CD8-positive, alpha-beta memory T cell (primary cell): ENCODE measurements around the gene CADPS. TPM values are rescaled to one million over a fixed set of nuclear protein-coding genes. Genes with fewer than 3 reads are reported as not detected.

Experiments
- CTCF ChIA-PET: fragments of 350-600 bp; sonication (Branson Sonifier 250); formaldehyde crosslinking; loops from one replicate; lab custom pipeline; 2021; ENCODE audit warnings: antibody characterized with exemption; lab: Charles Lee
- POLR2A ChIA-PET: fragments of 350-600 bp; sonication (Branson Sonifier 250); formaldehyde crosslinking; loops from one replicate; lab custom pipeline; 2021; ENCODE audit warnings: antibody characterized with exemption; lab: Charles Lee
- DNase-seq, 5 donors: peaks; one replicate each; pipeline versions ENCODE4 v3.0.0 to v3.0.0-alpha.2; 2020 to 2022; ENCODE audit warnings: mixed read lengths in 1 of 5
- H3K27ac ChIP-seq: one replicate; pipeline ENCODE4 v1.7.0; 2013; ENCODE audit warnings: low read depth, mild to moderate bottlenecking, low read length, moderate library complexity
- H3K27me3 ChIP-seq: 2 replicates; pipeline ENCODE4 v1.7.0; 2013; ENCODE audit warnings: low read length, mild to moderate bottlenecking; ENCODE audit not compliant: insufficient read depth, poor library complexity, severe bottlenecking
- H3K36me3 ChIP-seq: 2 replicates; pipeline ENCODE4 v1.7.0; 2013; ENCODE audit warnings: mild to moderate bottlenecking, low read length, moderate library complexity; ENCODE audit not compliant: insufficient read depth
- H3K4me1 ChIP-seq: 2 replicates; pipeline ENCODE4 v1.7.0; 2013; ENCODE audit warnings: mild to moderate bottlenecking, low read length, moderate library complexity; ENCODE audit not compliant: insufficient read depth
- H3K4me3 ChIP-seq: 2 replicates; pipeline ENCODE4 v1.7.0; 2013; ENCODE audit warnings: mild to moderate bottlenecking, low read length
- H3K9me3 ChIP-seq: 2 replicates; pipeline ENCODE4 v1.7.0; 2013; ENCODE audit warnings: mild to moderate bottlenecking, low read length
- H3K27ac Mint-ChIP-seq, 8 donors: one replicate each; pipeline ENCODE4 v1.8.0; 2020 to 2021; ENCODE audit warnings: mixed read lengths in 8 of 8, mild to moderate bottlenecking in 6 of 8, inconsistent platforms in 3 of 8, moderate library complexity in 3 of 8
- H3K27me3 Mint-ChIP-seq, 2 donors: one replicate each; pipeline ENCODE4 v1.8.0; 2020 to 2021; ENCODE audit warnings: mixed read lengths in 2 of 2, mild to moderate bottlenecking in 1 of 2, moderate library complexity in 1 of 2
- H3K36me3 Mint-ChIP-seq, 3 donors: one replicate each; pipeline ENCODE4 v1.8.0; 2020 to 2021; ENCODE audit warnings: mixed read lengths in 3 of 3, inconsistent platforms in 1 of 3, mild to moderate bottlenecking in 1 of 3
- H3K4me1 Mint-ChIP-seq, 3 donors: one replicate each; pipeline ENCODE4 v1.8.0; 2020 to 2021; ENCODE audit warnings: mixed read lengths in 3 of 3, inconsistent platforms in 1 of 3, mild to moderate bottlenecking in 1 of 3
- H3K4me3 Mint-ChIP-seq, 7 donors: one replicate each; pipeline ENCODE4 v1.8.0; 2020 to 2021; ENCODE audit warnings: mixed read lengths in 7 of 7, mild to moderate bottlenecking in 6 of 7, moderate library complexity in 4 of 7, inconsistent platforms in 2 of 7
- H3K9me3 Mint-ChIP-seq, 5 donors: one replicate each; pipeline ENCODE4 v1.8.0; 2020 to 2022; ENCODE audit warnings: mixed read lengths in 5 of 5, mild to moderate bottlenecking in 3 of 5, moderate library complexity in 2 of 5, inconsistent platforms in 1 of 5
- polyA plus RNA-seq: library from polyadenylated mRNA; unstranded; fragments of 300-500 nt; fragmentation: Illumina TruSeq; gene quantifications from one replicate; pipeline ENCODE4 v1.2.3, GENCODE V29; 2021
- total RNA-seq, 2 experiments: library from RNA; stranded (reverse); gene quantifications; one replicate each; pipeline ENCODE4 v1.2.3, GENCODE V29; 2021

The CADPS gene
- total and polyA plus RNA-seq, 3 experiments from 2014 or later = not detected

GRCh38 chr3:62703451-62704167 lies 171.6 kb downstream of the CADPS start:
- Mint-ChIP-seq H3K36me3 (no peaks in the 10 kb centered on the region), H3K4me3 (no peak overlapping the region), H3K27me3 (no peaks in the 10 kb centered on the region), H3K9me3 (peaks cover 0 to 4% (median 2%) of the 10 kb centered on the region in 5 donors), H3K4me1 (no peaks in the 10 kb centered on the region), H3K27ac (no peak overlapping the region)
- H3K9me3 ChIP-seq = no peaks in the 10 kb centered on the region
- no peak for DNase-seq
- ChIA-PET POLR2A (no interaction called here), CTCF (no interaction called here)
- no peak overlapping the region for H3K4me3 ChIP-seq
- H3K27ac ChIP-seq = no peak overlapping the region
- H3K4me1 ChIP-seq = no peaks in the 10 kb centered on the region
- no peaks in the 10 kb centered on the region for H3K36me3 ChIP-seq
- no peaks in the 10 kb centered on the region for H3K27me3 ChIP-seq

GRCh38 chr3:62700357-62700756 lies 174.9 kb downstream of the CADPS start:
- no peak overlapping the region for H3K4me3 ChIP-seq
- no peaks in the 10 kb centered on the region for H3K36me3 Mint-ChIP-seq
- H3K9me3 ChIP-seq = no peaks in the 10 kb centered on the region
- H3K27ac Mint-ChIP-seq = no peak overlapping the region
- no peak overlapping the region for H3K27ac ChIP-seq
- peaks cover 0 to 2% of the 10 kb centered on the region in 2 donors for H3K27me3 Mint-ChIP-seq
- no peak for DNase-seq
- POLR2A ChIA-PET = no interaction called here
- H3K4me1 ChIP-seq = no peaks in the 10 kb centered on the region
- no peaks in the 10 kb centered on the region for H3K4me1 Mint-ChIP-seq
- H3K27me3 ChIP-seq = no peaks in the 10 kb centered on the region
- CTCF ChIA-PET = no interaction called here
- H3K4me3 Mint-ChIP-seq = no peak overlapping the region
- H3K9me3 Mint-ChIP-seq = peaks cover 0 to 8% (median 4%) of the 10 kb centered on the region in 5 donors
- no peaks in the 10 kb centered on the region for H3K36me3 ChIP-seq

GRCh38 chr3:62699728-62700127 lies 175.5 kb downstream of the CADPS start:
- no peaks in the 10 kb centered on the region for H3K9me3 ChIP-seq
- H3K4me1 ChIP-seq = no peaks in the 10 kb centered on the region
- Mint-ChIP-seq H3K27ac (no peak overlapping the region), H3K4me3 (no peak overlapping the region), H3K27me3 (peaks cover 0 to 2% of the 10 kb centered on the region in 2 donors), H3K9me3 (peaks cover 0 to 8% (median 4%) of the 10 kb centered on the region in 5 donors), H3K4me1 (no peaks in the 10 kb centered on the region), H3K36me3 (no peaks in the 10 kb centered on the region)
- ChIA-PET CTCF (no interaction called here), POLR2A (no interaction called here)
- H3K27ac ChIP-seq = no peak overlapping the region
- H3K27me3 ChIP-seq = no peaks in the 10 kb centered on the region
- no peak for DNase-seq
- H3K4me3 ChIP-seq = no peak overlapping the region
- H3K36me3 ChIP-seq = no peaks in the 10 kb centered on the region

GRCh38 chr3:62696011-62696410 lies 179.2 kb downstream of the CADPS start:
- H3K27ac ChIP-seq = no peak overlapping the region
- no peaks in the 10 kb centered on the region for H3K4me1 ChIP-seq
- Mint-ChIP-seq H3K4me3 (no peak overlapping the region), H3K27me3 (peaks cover 0 to 2% of the 10 kb centered on the region in 2 donors), H3K9me3 (peaks cover 0 to 9% (median 4%) of the 10 kb centered on the region in 5 donors), H3K36me3 (no peaks in the 10 kb centered on the region), H3K27ac (no peak overlapping the region), H3K4me1 (no peaks in the 10 kb centered on the region)
- no peaks in the 10 kb centered on the region for H3K9me3 ChIP-seq
- ChIA-PET POLR2A (no interaction called here), CTCF (no interaction called here)
- DNase-seq = no peak
- no peaks in the 10 kb centered on the region for H3K27me3 ChIP-seq
- no peak overlapping the region for H3K4me3 ChIP-seq
- no peaks in the 10 kb centered on the region for H3K36me3 ChIP-seq

- ChIA-PET POLR2A (no interaction called here), CTCF (no interaction called here)
- no peaks in the 10 kb centered on the region for H3K9me3 ChIP-seq
- H3K9me3 Mint-ChIP-seq = peaks cover 0 to 4% (median 2%) of the 10 kb centered on the region in 5 donors
- no peak overlapping the region for H3K4me3 ChIP-seq
- H3K4me1 Mint-ChIP-seq = no peaks in the 10 kb centered on the region
- DNase-seq = no peak
- H3K36me3 ChIP-seq = no peaks in the 10 kb centered on the region
- H3K27me3 Mint-ChIP-seq = no peaks in the 10 kb centered on the region
- H3K4me3 Mint-ChIP-seq = no peak overlapping the region
- no peak overlapping the region for H3K27ac Mint-ChIP-seq
- no peaks in the 10 kb centered on the region for H3K27me3 ChIP-seq
- no peaks in the 10 kb centered on the region for H3K36me3 Mint-ChIP-seq
- H3K4me1 ChIP-seq = no peaks in the 10 kb centered on the region
- no peak overlapping the region for H3K27ac ChIP-seq
These were observed 186.4 kb downstream of the CADPS start for GRCh38 chr3:62688812-62689211.

- CTCF ChIA-PET = no interaction called here
These were observed 187.2 kb downstream of the CADPS start for GRCh38 chr3:62688050-62688449.

GRCh38 chr3:62686503-62687294 lies 188.5 kb downstream of the CADPS start:
- Mint-ChIP-seq H3K27me3 (no peaks in the 10 kb centered on the region), H3K9me3 (peaks cover 0 to 7% (median 2%) of the 10 kb centered on the region in 5 donors), H3K27ac (no peak overlapping the region), H3K4me3 (no peak overlapping the region), H3K4me1 (no peaks in the 10 kb centered on the region), H3K36me3 (no peaks in the 10 kb centered on the region)
- Histone ChIP-seq H3K4me3 (no peak overlapping the region), H3K36me3 (no peaks in the 10 kb centered on the region), H3K9me3 (no peaks in the 10 kb centered on the region), H3K27me3 (no peaks in the 10 kb centered on the region), H3K27ac (no peak overlapping the region), H3K4me1 (no peaks in the 10 kb centered on the region)
- DNase-seq = no peak
- ChIA-PET POLR2A (no interaction called here), CTCF (no interaction called here)

More at GRCh38 chr3:62688050-62688449, 187.2 kb downstream of the CADPS start:
- Mint-ChIP-seq H3K4me3 (no peak overlapping the region), H3K27me3 (no peaks in the 10 kb centered on the region), H3K27ac (no peak overlapping the region), H3K36me3 (no peaks in the 10 kb centered on the region), H3K4me1 (no peaks in the 10 kb centered on the region), H3K9me3 (peaks cover 0 to 4% (median 2%) of the 10 kb centered on the region in 5 donors)
- Histone ChIP-seq H3K9me3 (no peaks in the 10 kb centered on the region), H3K27me3 (no peaks in the 10 kb centered on the region), H3K4me1 (no peaks in the 10 kb centered on the region), H3K27ac (no peak overlapping the region), H3K36me3 (no peaks in the 10 kb centered on the region), H3K4me3 (no peak overlapping the region)
- POLR2A ChIA-PET = no interaction called here
- no peak for DNase-seq

- ChIA-PET POLR2A (no interaction called here), CTCF (no interaction called here)
- H3K9me3 ChIP-seq = no peaks in the 10 kb centered on the region
- no peaks in the 10 kb centered on the region for H3K27me3 ChIP-seq
- Mint-ChIP-seq H3K4me3 (no peak overlapping the region), H3K4me1 (no peaks in the 10 kb centered on the region), H3K36me3 (no peaks in the 10 kb centered on the region), H3K27me3 (no peaks in the 10 kb centered on the region), H3K27ac (no peak overlapping the region), H3K9me3 (peaks cover 0 to 7% (median 2%) of the 10 kb centered on the region in 5 donors)
- no peak for DNase-seq
- no peaks in the 10 kb centered on the region for H3K36me3 ChIP-seq
- H3K4me3 ChIP-seq = no peak overlapping the region
- H3K27ac ChIP-seq = no peak overlapping the region
- no peaks in the 10 kb centered on the region for H3K4me1 ChIP-seq
These were observed 192.4 kb downstream of the CADPS start for GRCh38 chr3:62682826-62683225.
